ENCODE measurements around the gene MAN1C1.

GRCh38 chr1:25793585-25794170 is 177.1 kb downstream of the MAN1C1 start:
- TF ChIP-seq CTCF (IDR thresholded peaks at IDR 0.05), result no peak
- TF ChIP-seq EZH2 (IDR thresholded peaks at IDR 0.05), result no peak
- TF ChIP-seq EZH2phosphoT487 (IDR thresholded peaks at IDR 0.05), result no peak

All from neural progenitor cell (in vitro differentiated cells).